Neutrophil (primary cell): ENCODE results near the gene ATG7.

ENCODE experiments used
- H3K27ac ChIP-seq: fragments of 200-600 bp; sonication (generic); 2 replicates; pipeline ENCODE4 v1.5.1; 2016; ENCODE audit warnings: mild to moderate bottlenecking, moderate library complexity
- H3K27me3 ChIP-seq: fragments of 200-600 bp; sonication (generic); 2 replicates; pipeline ENCODE4 v1.6.0; 2016; ENCODE audit warnings: mild to moderate bottlenecking
- H3K36me3 ChIP-seq: fragments of 200-600 bp; sonication (generic); 2 replicates; pipeline ENCODE4 v1.5.1; 2017
- H3K4me1 ChIP-seq, 2 experiments: fragments of 200-600 bp in 1 of 2; sonication (generic) in 1 of 2; 1 replicate in 1 of 2; 2 replicates in 1 of 2; pipeline versions ENCODE4 v1.5.1 to v1.6.1; 2013 to 2016; ENCODE audit warnings: low read depth in 1 of 2, low read length in 1 of 2, mild to moderate bottlenecking in 1 of 2, moderate library complexity in 1 of 2; ENCODE audit not compliant: control insufficient read depth in 1 of 2, insufficient read depth in 1 of 2
- H3K4me3 ChIP-seq, 2 experiments: fragments of 200-600 bp in 1 of 2; sonication (generic) in 1 of 2; 1 replicate in 1 of 2; 2 replicates in 1 of 2; pipeline ENCODE4 v1.5.1; 2013 to 2016; ENCODE audit warnings: low read depth in 1 of 2, low read length in 1 of 2, mild to moderate bottlenecking in 1 of 2, moderate library complexity in 1 of 2
- H3K9me3 ChIP-seq: fragments of 200-600 bp; sonication (generic); 2 replicates; pipeline ENCODE4 v1.5.1; 2016
- CTCF ChIP-seq: fragments of 200-600 bp; sonication (generic); IDR thresholded peaks from 2 replicates; pipeline ENCODE4 v1.5.1; 2016; ENCODE audit warnings: antibody characterized with exemption

ATG7 gene

GRCh38 chr3:11604139-11604892 lies 332.1 kb downstream of the ATG7 start:
- no peak overlapping the region for H3K4me3 ChIP-seq
- no peak overlapping the region for H3K27ac ChIP-seq
- TF ChIP-seq CTCF, result no peak
- peaks cover 21 to 25% of the 10 kb centered on the region in 2 experiments for H3K4me1 ChIP-seq
- H3K27me3 ChIP-seq, result no peaks in the 10 kb centered on the region
- H3K9me3 ChIP-seq, result no peaks in the 10 kb centered on the region
- peaks cover 10% of the 10 kb centered on the region for H3K36me3 ChIP-seq

- Histone ChIP-seq H3K4me1 (peaks cover 21 to 25% of the 10 kb centered on the region in 2 experiments), H3K36me3 (peaks cover 8% of the 10 kb centered on the region), H3K4me3 (no peak overlapping the region), H3K27me3 (no peaks in the 10 kb centered on the region), H3K27ac (no peak overlapping the region), H3K9me3 (no peaks in the 10 kb centered on the region)
- TF ChIP-seq CTCF, result no peak
Measured at GRCh38 chr3:11605398-11605797, 333.2 kb downstream of the ATG7 start.

- no peaks in the 10 kb centered on the region for H3K27me3 ChIP-seq
- peaks cover under 1% of the 10 kb centered on the region for H3K36me3 ChIP-seq
- H3K9me3 ChIP-seq, result no peaks in the 10 kb centered on the region
- H3K4me1 ChIP-seq, result peaks cover 21 to 25% of the 10 kb centered on the region in 2 experiments
- no peak overlapping the region for H3K4me3 ChIP-seq
- TF ChIP-seq CTCF, result no peak
- H3K27ac ChIP-seq, result no peak overlapping the region
Measured at GRCh38 chr3:11606090-11606784, 334.0 kb downstream of the ATG7 start.

GRCh38 chr3:11606865-11607440 lies 334.8 kb downstream of the ATG7 start:
- peaks cover 4% of the 10 kb centered on the region for H3K36me3 ChIP-seq
- no peak overlapping the region for H3K4me3 ChIP-seq
- TF ChIP-seq CTCF, result no peak
- H3K27me3 ChIP-seq, result no peaks in the 10 kb centered on the region
- H3K4me1 ChIP-seq, result peaks cover 21% of the 10 kb centered on the region in 2 experiments
- H3K27ac ChIP-seq, result no peak overlapping the region
- no peaks in the 10 kb centered on the region for H3K9me3 ChIP-seq
